HG03025 (cell line): ENCODE measurements around the gene ALOX5AP.

ENCODE experiments used
- ATAC-seq: cut with Tn5 transposase; IDR thresholded peaks from one replicate; pipeline ENCODE4 v1.9.1; 2021; ENCODE audit warnings: mild to moderate bottlenecking, moderate library complexity; ENCODE audit not compliant: unreplicated experiment, low FRiP score

Gene ALOX5AP

GRCh38 chr13:30712536-30713532 lies 22.5 kb upstream of the ALOX5AP start:
- ATAC-seq, result no peak

DNA sequence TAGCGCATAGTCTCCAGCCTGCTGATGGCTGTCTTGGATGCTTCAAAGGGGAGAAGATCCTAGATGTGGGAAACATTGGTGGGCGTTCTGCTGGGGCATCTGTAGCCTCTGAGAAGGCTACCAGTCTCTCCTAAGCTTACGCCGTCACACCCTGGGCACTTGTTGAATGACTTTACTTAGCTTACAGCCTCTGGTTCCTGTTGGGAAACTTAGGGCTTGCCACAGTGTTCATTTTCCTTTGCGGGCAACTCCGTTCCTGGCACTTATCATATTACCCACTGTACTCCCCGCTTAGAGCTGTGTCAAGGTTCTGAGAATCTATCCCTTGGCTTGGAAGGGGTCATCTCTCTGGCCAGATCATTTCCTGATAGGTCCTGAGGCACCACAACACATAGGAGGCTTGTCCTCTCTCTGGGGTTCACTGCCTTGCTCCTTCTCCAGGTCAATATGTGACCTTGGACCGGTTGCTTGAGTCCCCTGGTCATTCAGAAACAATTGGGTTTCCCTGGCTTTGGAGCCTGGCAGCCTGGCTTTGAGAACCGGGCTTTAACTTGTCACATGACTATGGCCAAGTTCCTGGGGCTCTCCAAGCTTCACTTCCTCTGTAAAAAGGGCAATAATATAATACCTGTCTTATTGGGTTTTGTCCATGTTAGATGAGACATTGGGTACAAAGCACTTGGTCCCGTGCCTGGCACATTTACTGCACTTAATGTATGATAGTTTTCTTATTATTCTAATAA lies 20.5 kb upstream of the ALOX5AP start:
- ATAC-seq, result no peak

GRCh38 chr13:30715372-30715756 lies 20.0 kb upstream of the ALOX5AP start:
- no peak for ATAC-seq

GRCh38 chr13:30715837-30716236 lies 19.5 kb upstream of the ALOX5AP start:
- ATAC-seq, result no peak

DNA sequence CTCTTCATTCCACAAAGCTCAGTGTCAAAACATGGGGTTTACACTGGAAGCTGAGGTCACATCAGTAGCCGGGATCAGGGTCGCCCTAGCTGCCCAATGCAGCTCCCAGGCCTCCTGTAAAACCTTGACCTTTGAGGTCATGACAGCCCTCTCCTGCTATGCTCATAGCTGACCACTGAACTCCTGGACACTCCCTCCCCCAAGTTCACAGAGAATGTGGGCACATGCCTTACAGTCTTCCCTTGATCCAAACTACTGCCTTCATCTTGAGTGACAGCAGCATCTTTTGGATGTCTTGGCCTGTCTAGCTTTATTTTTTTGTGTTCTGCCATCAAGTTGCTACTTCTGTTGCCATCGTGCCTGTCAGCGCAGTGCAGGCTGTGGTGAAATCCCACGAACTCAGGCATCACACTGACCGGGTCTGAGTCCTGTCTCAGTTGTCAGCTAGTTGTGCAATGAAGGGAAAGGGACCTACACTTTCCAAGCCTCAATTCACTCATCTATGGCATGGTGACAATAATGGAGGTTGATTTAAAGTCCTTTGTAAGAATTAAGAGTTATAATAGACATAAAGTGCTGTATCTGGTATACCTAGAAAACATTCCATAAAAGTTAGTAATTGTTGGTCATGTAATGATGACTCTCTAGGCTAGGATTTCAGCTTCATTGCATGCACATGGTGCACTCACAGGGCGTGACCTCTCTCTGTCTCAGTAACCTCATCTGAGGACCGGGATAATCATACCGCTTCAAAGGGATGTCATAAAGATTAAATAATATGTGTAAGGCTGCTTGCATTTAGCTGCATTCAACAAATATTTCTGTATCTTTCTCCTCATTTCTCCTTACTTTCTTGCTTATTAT lies 16.4 kb upstream of the ALOX5AP start:
- ATAC-seq, result no peak

DNA sequence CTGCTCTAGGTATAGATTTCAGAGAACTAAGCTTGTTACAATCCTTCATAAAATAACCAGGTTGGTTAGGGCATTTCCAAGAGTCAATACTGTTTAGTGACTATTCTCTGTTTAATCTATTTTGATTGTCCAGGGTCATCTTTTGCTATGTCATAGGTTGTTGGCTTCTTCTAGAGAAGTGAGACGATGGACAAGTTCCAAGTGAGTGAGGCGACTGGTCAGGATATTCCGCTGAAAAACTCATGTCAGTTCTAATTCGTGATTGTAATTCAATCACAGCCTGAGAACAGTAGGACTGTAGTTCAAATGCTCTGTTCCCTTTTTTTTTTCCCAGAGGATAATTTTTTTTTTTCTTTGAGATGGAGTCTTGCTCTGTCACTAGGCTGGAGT lies 15.8 kb upstream of the ALOX5AP start:
- ATAC-seq, result no peak

DNA sequence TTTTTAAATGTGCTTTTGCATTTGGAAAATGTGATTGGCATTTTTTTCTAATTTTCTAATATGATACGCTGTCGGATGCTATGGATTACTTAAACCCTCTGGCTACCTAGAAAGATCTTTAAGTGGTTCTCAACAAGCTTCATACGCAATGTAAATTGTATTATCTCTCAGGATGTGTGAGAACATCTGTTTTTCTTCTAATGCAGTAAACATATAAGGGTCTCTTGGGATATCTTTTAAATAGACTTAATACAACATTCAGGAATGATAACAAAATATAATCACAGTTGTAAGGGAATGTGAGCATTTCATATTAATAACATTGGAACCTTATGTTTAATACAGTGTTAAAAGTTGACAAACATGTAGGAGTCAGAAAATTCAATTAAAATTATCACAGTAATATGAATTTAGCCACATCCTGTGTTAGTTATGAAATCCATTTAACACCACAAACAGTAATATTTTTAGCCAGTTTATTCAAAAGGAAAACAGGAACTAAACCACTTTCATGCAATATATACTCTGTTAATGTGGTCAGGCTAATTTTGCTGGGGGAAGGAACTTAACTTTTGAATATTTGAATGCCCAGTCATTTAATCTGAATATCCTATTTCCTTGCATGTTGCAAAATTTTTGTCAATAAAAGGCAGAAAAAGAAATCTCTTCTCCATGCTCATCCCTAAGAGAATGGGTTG lies 15.0 kb upstream of the ALOX5AP start:
- no peak for ATAC-seq

DNA sequence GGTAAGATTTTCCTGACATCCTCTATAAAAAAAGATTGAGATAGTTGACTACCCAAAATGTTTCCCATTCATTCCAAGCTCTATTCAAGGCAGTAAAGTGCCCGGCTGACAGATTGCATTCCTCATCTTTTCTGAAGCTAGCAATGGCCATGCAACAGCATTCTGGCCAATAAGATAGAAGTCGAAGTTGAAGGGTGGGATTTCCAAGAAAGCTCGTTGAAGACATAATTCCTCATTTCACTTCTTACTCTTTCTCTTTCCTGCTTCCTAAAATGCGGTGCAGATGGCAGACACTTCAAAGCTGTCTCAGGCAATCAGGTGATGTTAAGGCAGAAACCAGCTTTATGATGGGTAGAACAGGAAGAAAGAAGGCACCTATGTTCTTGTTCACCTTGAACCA lies 13.4 kb upstream of the ALOX5AP start:
- no peak for ATAC-seq

GRCh38 chr13:30722361-30722760 lies 13.0 kb upstream of the ALOX5AP start:
- ATAC-seq, result no peak

DNA sequence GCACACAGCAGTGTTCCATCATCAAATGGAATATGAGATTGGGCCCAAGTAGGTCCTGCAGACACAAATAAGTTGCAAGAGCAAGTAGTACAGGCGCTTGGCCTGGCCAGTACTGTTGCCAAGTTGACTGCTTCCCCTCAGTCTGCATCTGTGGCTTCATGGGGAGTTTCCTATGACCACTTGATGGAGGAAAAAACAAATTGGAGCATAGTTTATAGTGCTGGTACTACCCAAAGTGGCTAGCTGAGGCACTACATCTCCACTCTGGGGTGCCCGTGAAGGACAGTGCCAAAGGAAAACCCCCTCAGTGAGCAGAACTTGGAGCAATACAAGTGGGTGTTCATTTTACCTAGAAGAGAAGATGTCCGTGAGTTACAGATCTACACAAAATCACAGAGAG lies 10.6 kb upstream of the ALOX5AP start:
- no peak for ATAC-seq

GRCh38 chr13:30725326-30726085 lies 9.8 kb upstream of the ALOX5AP start:
- ATAC-seq, result no peak

DNA sequence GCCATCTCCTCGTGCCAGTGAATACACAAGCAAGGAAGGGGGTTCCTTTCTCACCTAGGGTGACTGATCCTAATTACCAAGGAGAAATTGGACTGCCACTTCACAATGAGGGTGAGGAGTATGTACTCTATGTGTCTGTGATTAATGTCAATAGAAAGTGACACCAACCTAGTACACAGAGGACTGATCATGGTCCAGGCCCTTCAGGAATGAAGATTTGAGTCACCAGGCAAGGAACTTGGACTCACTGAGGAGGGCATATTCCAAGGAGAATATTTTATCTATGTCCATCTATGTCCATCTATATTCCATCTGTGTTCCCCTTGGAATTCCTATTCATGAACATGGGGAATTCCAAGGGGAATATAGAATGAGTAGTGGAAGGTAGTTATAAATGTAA lies 9.2 kb upstream of the ALOX5AP start:
- ATAC-seq, result no peak

GRCh38 chr13:30727491-30728355 lies 7.6 kb upstream of the ALOX5AP start:
- no peak for ATAC-seq

DNA sequence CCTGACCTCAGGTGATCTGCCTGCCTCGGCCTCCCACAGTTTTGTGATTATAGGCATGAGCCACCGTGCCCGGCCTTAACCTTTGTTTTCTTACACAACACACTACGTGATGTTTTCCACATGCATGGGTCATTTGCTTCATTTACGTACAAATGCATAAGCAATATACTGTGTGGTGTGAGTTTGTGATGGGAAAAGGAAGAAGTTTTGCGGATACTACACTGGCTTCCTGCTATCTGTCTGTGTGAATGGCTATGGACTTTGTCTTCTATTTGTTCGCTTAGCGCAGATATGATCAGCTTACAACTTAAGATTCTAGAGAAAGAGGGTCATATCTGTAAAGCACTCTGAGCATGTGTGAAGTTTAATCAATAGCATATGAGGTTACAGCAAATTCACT lies 5.5 kb upstream of the ALOX5AP start:
- no peak for ATAC-seq

- no peak for ATAC-seq
Observed at GRCh38 chr13:30730526-30730925, 4.8 kb upstream of the ALOX5AP start.

- ATAC-seq, result no peak
Observed at GRCh38 chr13:30731361-30732045, 3.8 kb upstream of the ALOX5AP start.

DNA sequence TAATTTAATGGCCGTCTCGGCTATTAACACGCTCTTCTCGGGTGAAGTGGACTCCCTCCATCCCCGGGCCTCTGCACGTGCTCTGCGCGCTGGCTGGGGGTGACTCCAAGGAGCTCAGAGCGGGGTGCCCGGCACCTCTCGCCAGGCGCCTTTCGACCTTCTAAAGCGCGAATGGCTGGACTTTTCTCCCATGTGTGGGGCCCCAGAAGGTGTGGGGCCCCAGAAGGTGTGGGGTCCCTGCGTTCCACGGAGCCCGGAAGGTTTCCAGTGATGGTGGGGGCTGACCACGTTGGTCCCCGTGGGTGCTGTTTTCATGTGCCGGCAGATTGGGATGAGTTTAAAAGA lies 3.3 kb upstream of the ALOX5AP start:
- ATAC-seq, result no peak

DNA sequence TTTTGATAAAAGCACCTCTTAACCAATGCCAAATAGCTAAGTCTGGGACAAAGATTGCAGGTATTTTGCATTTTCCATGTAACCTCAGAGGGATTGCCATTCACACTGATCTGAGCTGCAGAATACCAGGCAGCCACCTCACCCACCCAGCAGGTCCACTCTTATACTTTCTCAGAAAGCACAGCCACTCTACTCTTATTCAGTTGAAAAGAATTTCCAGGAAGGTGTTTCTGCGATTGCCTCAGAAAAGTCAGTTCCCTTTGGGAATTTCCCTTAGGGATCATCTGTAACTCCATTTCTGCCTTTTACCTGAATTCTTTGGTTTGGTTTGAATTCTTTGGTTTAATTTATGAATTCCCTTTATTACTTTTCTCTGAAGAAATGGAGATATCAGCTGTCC lies 904 bp upstream of the ALOX5AP start:
- ATAC-seq, result no peak
